Measurements from ENCODE around the gene PARL. TPM values are rescaled to one million over a fixed set of nuclear protein-coding genes. Genes with fewer than 3 reads are reported as not detected.

PARL gene
- total and polyA plus RNA-seq, 2 donors (not counting 1 experiment from before 2014, with no cell fraction given): 23.5 to 46.7 TPM

DNA sequence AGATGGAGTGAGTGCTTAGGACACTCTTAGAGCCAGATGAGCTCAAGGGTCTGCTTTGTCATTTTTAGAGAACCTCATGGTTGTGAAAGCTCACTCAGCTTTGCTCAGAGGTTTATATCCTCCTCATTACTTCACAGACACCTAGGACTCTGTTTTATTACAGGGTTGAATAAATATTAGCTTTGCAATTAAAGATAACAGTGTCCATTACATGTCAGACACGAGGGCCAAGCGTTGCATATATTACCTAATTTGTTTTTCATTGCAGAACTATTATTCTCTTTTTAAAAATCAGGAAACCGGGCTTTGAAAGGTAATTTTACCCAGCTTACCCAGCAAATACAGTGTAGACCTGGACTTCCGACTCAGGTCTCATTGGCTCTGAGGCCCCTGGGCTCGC lies 75.4 kb downstream of the PARL start:
- Histone ChIP-seq H3K4me3 (ENCODE audit: control extremely low read depth in 1 of 5, extremely low read depth in 1 of 5, insufficient read depth in 1 of 5, low read depth in 2 of 5, low read length in 4 of 5) (no peak overlapping the region), H2AFZ (ENCODE audit: insufficient read depth, low read depth, low read length, poor library complexity, severe bottlenecking) (no peak overlapping the region), H3K27ac (ENCODE audit: low read length in 2 of 2) (no peak overlapping the region), H3K79me2 (ENCODE audit: control insufficient read depth, insufficient read depth, low read length) (no peaks in the 10 kb centered on the region), H3K9me3 (ENCODE audit: control extremely low read depth in 1 of 3, control insufficient read depth in 2 of 3, insufficient read depth in 1 of 3, low read length in 2 of 3) (no peaks in the 10 kb centered on the region), H4K20me1 (ENCODE audit: control insufficient read depth, insufficient read depth, low read length, poor library complexity, severe bottlenecking) (no peaks in the 10 kb centered on the region), H3K9ac (ENCODE audit: low read length) (no peak overlapping the region), H3K4me1 (ENCODE audit: control insufficient read depth in 2 of 2, insufficient read depth in 2 of 2, low read length in 2 of 2) (no peaks in the 10 kb centered on the region), H3K36me3 (replicated peaks in 1 of 2; ENCODE audit: control extremely low read depth in 1 of 2, control insufficient read depth in 1 of 2, extremely low read depth in 1 of 2, insufficient read depth in 2 of 2, low read length in 1 of 2) (peaks cover 4 to 58% of the 10 kb centered on the region in 2 experiments), H3K27me3 (replicated peaks in 1 of 4; ENCODE audit: control extremely low read depth in 1 of 4, control insufficient read depth in 3 of 4, insufficient read depth in 4 of 4, low read length in 3 of 4) (no peaks in the 10 kb centered on the region), H3K4me2 (replicated peaks; ENCODE audit: low read depth, low read length, poor library complexity, severe bottlenecking) (no peak overlapping the region)
- CTCF ChIA-PET: no interaction called here
- H3K9me3 Mint-ChIP-seq (ENCODE audit: insufficient read depth): no peaks in the 10 kb centered on the region
- ATAC-seq (ENCODE audit: low read depth) (no peak), DNase-seq (no peak)
- no peak overlapping the region for H3K27ac Mint-ChIP-seq
- WGBS (ENCODE audit: insufficient coverage): 100% methylated on average over 1 of the region's 5 CpGs
- intact Hi-C loops (cut with micrococcal nuclease): no loop called here
- H3K27me3 Mint-ChIP-seq: no peaks in the 10 kb centered on the region
- no peaks in the 10 kb centered on the region for H3K4me1 Mint-ChIP-seq
- H3K4me3 Mint-ChIP-seq: no peak overlapping the region
- POLR2A ChIA-PET: no interaction called here
- no peak for TF ChIP-seq CTCF (IDR thresholded peaks at IDR 0.05)
- no peak for TF ChIP-seq EZH2 (IDR thresholded peaks at IDR 0.05; ENCODE audit: borderline replicate concordance, insufficient read depth, low read depth, low read length, poor library complexity, severe bottlenecking)

GRCh38 chr3:183808355-183808754 lies 76.3 kb downstream of the PARL start:
- 92% methylated on average over 9 of the region's 11 CpGs for WGBS (ENCODE audit: insufficient coverage)
- H3K4me2 ChIP-seq (replicated peaks; ENCODE audit: low read depth, low read length, poor library complexity, severe bottlenecking): no peak overlapping the region
- Mint-ChIP-seq H3K9me3 (ENCODE audit: insufficient read depth) (no peaks in the 10 kb centered on the region), H3K4me1 (no peaks in the 10 kb centered on the region), H3K4me3 (no peak overlapping the region), H3K27me3 (no peaks in the 10 kb centered on the region), H3K27ac (no peak overlapping the region)
- DNase-seq (no peak), ATAC-seq (ENCODE audit: low read depth) (no peak)
- H3K79me2 ChIP-seq (ENCODE audit: control insufficient read depth, insufficient read depth, low read length): no peaks in the 10 kb centered on the region
- no peaks in the 10 kb centered on the region for H3K4me1 ChIP-seq (ENCODE audit: control insufficient read depth in 2 of 2, insufficient read depth in 2 of 2, low read length in 2 of 2)
- H3K27me3 ChIP-seq (replicated peaks in 1 of 4; ENCODE audit: control extremely low read depth in 1 of 4, control insufficient read depth in 3 of 4, insufficient read depth in 4 of 4, low read length in 3 of 4): no peaks in the 10 kb centered on the region
- no peak overlapping the region for H2AFZ ChIP-seq (ENCODE audit: insufficient read depth, low read depth, low read length, poor library complexity, severe bottlenecking)
- H3K9me3 ChIP-seq (ENCODE audit: control extremely low read depth in 1 of 3, control insufficient read depth in 2 of 3, insufficient read depth in 1 of 3, low read length in 2 of 3): no peaks in the 10 kb centered on the region
- no peak overlapping the region for H3K4me3 ChIP-seq (ENCODE audit: control extremely low read depth in 1 of 5, extremely low read depth in 1 of 5, insufficient read depth in 1 of 5, low read depth in 2 of 5, low read length in 4 of 5)
- ChIA-PET CTCF (no interaction called here), POLR2A (no interaction called here)
- no peak for TF ChIP-seq EZH2 (IDR thresholded peaks at IDR 0.05; ENCODE audit: borderline replicate concordance, insufficient read depth, low read depth, low read length, poor library complexity, severe bottlenecking)
- no peak for TF ChIP-seq CTCF (IDR thresholded peaks at IDR 0.05)
- H4K20me1 ChIP-seq (ENCODE audit: control insufficient read depth, insufficient read depth, low read length, poor library complexity, severe bottlenecking): no peaks in the 10 kb centered on the region
- intact Hi-C loops (cut with micrococcal nuclease): no loop called here
- H3K27ac ChIP-seq (ENCODE audit: low read length in 2 of 2): no peak overlapping the region
- H3K9ac ChIP-seq (ENCODE audit: low read length): no peak overlapping the region
- peaks cover 5 to 65% of the 10 kb centered on the region in 2 experiments for H3K36me3 ChIP-seq (replicated peaks in 1 of 2; ENCODE audit: control extremely low read depth in 1 of 2, control insufficient read depth in 1 of 2, extremely low read depth in 1 of 2, insufficient read depth in 2 of 2, low read length in 1 of 2)
